ENCODE results near the gene FAM193A.

Gene FAM193A

GRCh38 chr4:2691313-2691712, 154.9 kb downstream of the FAM193A start:
- no peak for TF ChIP-seq REST (IDR thresholded peaks at IDR 0.05; ENCODE audit: low read depth)
- TF ChIP-seq TCF12 (IDR thresholded peaks at IDR 0.05; ENCODE audit: low read depth), result no peak
- no peak for TF ChIP-seq RAD21 (IDR thresholded peaks at IDR 0.05; ENCODE audit: low read depth)
- no peak for TF ChIP-seq USF1 (IDR thresholded peaks at IDR 0.05)
- no peak for TF ChIP-seq CEBPB (IDR thresholded peaks at IDR 0.05)
- no peak for TF ChIP-seq TEAD4 (IDR thresholded peaks at IDR 0.05)
- TF ChIP-seq EP300 (IDR thresholded peaks at IDR 0.05; ENCODE audit: borderline replicate concordance), result no peak
- no peak for TF ChIP-seq NFIC (IDR thresholded peaks at IDR 0.05)

- TF ChIP-seq CEBPB (IDR thresholded peaks at IDR 0.05), result no peak
- TF ChIP-seq TAF1 (IDR thresholded peaks at IDR 0.05; ENCODE audit: low read depth), result no peak
- TF ChIP-seq USF1 (IDR thresholded peaks at IDR 0.05), result no peak
- no peak for TF ChIP-seq EGR1 (IDR thresholded peaks at IDR 0.05)
- TF ChIP-seq REST (IDR thresholded peaks at IDR 0.05; ENCODE audit: low read depth), result no peak
- TF ChIP-seq EP300 (IDR thresholded peaks at IDR 0.05; ENCODE audit: borderline replicate concordance), result no peak
- no peak for TF ChIP-seq MAX (IDR thresholded peaks at IDR 0.05)
Measured at GRCh38 chr4:2691952-2692435, 155.5 kb downstream of the FAM193A start.

GRCh38 chr4:2694691-2695090, 158.2 kb downstream of the FAM193A start:
- TF ChIP-seq MAX (IDR thresholded peaks at IDR 0.05), result no peak
- TF ChIP-seq ZBTB7A (IDR thresholded peaks at IDR 0.05; ENCODE audit: low read depth), result no peak
- TF ChIP-seq FOXM1 (IDR thresholded peaks at IDR 0.05; ENCODE audit: borderline replicate concordance, low read depth), result no peak
- no peak for TF ChIP-seq TCF12 (IDR thresholded peaks at IDR 0.05; ENCODE audit: low read depth)
- no peak for TF ChIP-seq YY1 (IDR thresholded peaks at IDR 0.05; ENCODE audit: low read depth)
- no peak for TF ChIP-seq TEAD4 (IDR thresholded peaks at IDR 0.05)
- TF ChIP-seq EP300 (IDR thresholded peaks at IDR 0.05; ENCODE audit: borderline replicate concordance), result no peak
- no peak for TF ChIP-seq CEBPB (IDR thresholded peaks at IDR 0.05)
- TF ChIP-seq USF1 (IDR thresholded peaks at IDR 0.05), result no peak
- TF ChIP-seq EGR1 (IDR thresholded peaks at IDR 0.05), result no peak
- TF ChIP-seq RAD21 (IDR thresholded peaks at IDR 0.05; ENCODE audit: low read depth), result no peak
- no peak for TF ChIP-seq REST (IDR thresholded peaks at IDR 0.05; ENCODE audit: low read depth)
- TF ChIP-seq CREB1 (IDR thresholded peaks at IDR 0.05; ENCODE audit: low read depth), result no peak
- TF ChIP-seq TAF1 (IDR thresholded peaks at IDR 0.05; ENCODE audit: low read depth), result no peak

- TF ChIP-seq TAF1 (IDR thresholded peaks at IDR 0.05; ENCODE audit: low read depth), result no peak
- TF ChIP-seq REST (IDR thresholded peaks at IDR 0.05; ENCODE audit: low read depth), result no peak
Measured at GRCh38 chr4:2695346-2696060, 159.1 kb downstream of the FAM193A start.

All from Ishikawa (cell line).